ENCODE data around the gene DEFB119. TPM values are rescaled to one million over a fixed set of nuclear protein-coding genes. Genes with fewer than 3 reads are reported as not detected.

DEFB119 gene
- total and polyA plus RNA-seq, 2 of the 13 experiments (the other 11 are each of a cell fraction or from before 2014, with no cell fraction given), result not detected

- no TSS peak for BruUV-seq (replicated peaks)
- Histone ChIP-seq H3K36me3 (replicated peaks in 1 of 2; ENCODE audit: control insufficient read depth in 1 of 2, insufficient read depth in 2 of 2, low read length in 2 of 2) (no peaks in the 10 kb centered on the region), H3K27me3 (ENCODE audit: control insufficient read depth in 1 of 2, insufficient read depth in 2 of 2, low read length in 2 of 2) (peaks cover 0 to 6% of the 10 kb centered on the region in 2 experiments; a peak in 1 of 5 replicates), H2AFZ (ENCODE audit: low read length) (no peak overlapping the region), H3K4me1 (ENCODE audit: insufficient read depth, low read length) (no peaks in the 10 kb centered on the region), H3K27ac (ENCODE audit: extremely low read length, insufficient read depth, low read length) (no peak overlapping the region), H3K4me3 (replicated peaks in 1 of 3; ENCODE audit: insufficient read depth in 1 of 3, low read depth in 2 of 3, low read length in 3 of 3) (no peak overlapping the region), H4K20me1 (ENCODE audit: insufficient read depth, low read length) (no peaks in the 10 kb centered on the region), H3K4me2 (ENCODE audit: low read depth, low read length) (no peak overlapping the region), H3K79me2 (ENCODE audit: insufficient read depth, low read length) (no peaks in the 10 kb centered on the region), H3K9ac (ENCODE audit: insufficient read depth, low read depth, low read length) (no peak overlapping the region), H3K9me3 (ENCODE audit: low read length) (no peaks in the 10 kb centered on the region)
- ChIA-PET CTCF (ENCODE audit: low intra/inter-chr PET ratio, low total read pairs) (no interaction called here), POLR2A (no interaction called here)
- ATAC-seq, result no peak
- 0% methylated on average over 1 of the region's 1 CpG for WGBS (ENCODE audit: low lambda C conversion rate)
- no peak for FAIRE-seq
- no peak for DNase-seq (ENCODE audit: low spot score)
- in situ Hi-C loops (cut with HindIII; ENCODE audit: extremely low pct_ligation_motif_present, low pct_unique_long_range_greater_than_20kb), result loop anchor here (5.0 kb wide), 1 partner anchor 87 kb away; no protein-coding TSS in a partner anchor
- intact Hi-C loops (cut with micrococcal nuclease; ENCODE audit: unreplicated experiment), result no loop called here
- no peak for TF ChIP-seq ZNF142 (CRISPR knock-in tag; IDR thresholded peaks at IDR 0.05)
- no peak for TF ChIP-seq MIXL1 (CRISPR knock-in tag; IDR thresholded peaks at IDR 0.05)
- no peak for TF ChIP-seq ZNF101 (CRISPR knock-in tag; IDR thresholded peaks at IDR 0.05; ENCODE audit: borderline replicate concordance, low read depth)
- TF ChIP-seq BCLAF1 (IDR thresholded peaks at IDR 0.05), result no peak
- TF ChIP-seq STAT5B (CRISPR knock-in tag; IDR thresholded peaks at IDR 0.05), result no peak
- no peak for TF ChIP-seq ZNF770 (CRISPR knock-in tag; IDR thresholded peaks at IDR 0.05)
- no peak for TF ChIP-seq RFXAP (CRISPR knock-in tag; IDR thresholded peaks at IDR 0.05; ENCODE audit: borderline replicate concordance)
- no peak for TF ChIP-seq DNMT1 (CRISPR knock-in tag; IDR thresholded peaks at IDR 0.05)
- no peak for TF ChIP-seq KDM5B (CRISPR knock-in tag; IDR thresholded peaks at IDR 0.05; ENCODE audit: borderline replicate concordance)
Measured at GRCh38 chr20:31410011-31410410, 19.6 kb upstream of the DEFB119 start.

Data from HepG2 (cell line).